GM19372 (cell line): ENCODE results near the gene AKAP5.
"Not testable (repeated sequence)": the region's sequence is repeated elsewhere in the genome, so short reads cannot be mapped to it uniquely, and the experiment has no call there.

Source experiments
- ATAC-seq: cut with Tn5 transposase; IDR thresholded peaks from one replicate; pipeline ENCODE4 v1.9.1; 2021; ENCODE audit warnings: mild to moderate bottlenecking, low read depth, moderate library complexity; ENCODE audit not compliant: unreplicated experiment

Gene AKAP5

GRCh38 chr14:64501411-64502171, 36.3 kb downstream of the AKAP5 start:
- ATAC-seq = no peak

DNA sequence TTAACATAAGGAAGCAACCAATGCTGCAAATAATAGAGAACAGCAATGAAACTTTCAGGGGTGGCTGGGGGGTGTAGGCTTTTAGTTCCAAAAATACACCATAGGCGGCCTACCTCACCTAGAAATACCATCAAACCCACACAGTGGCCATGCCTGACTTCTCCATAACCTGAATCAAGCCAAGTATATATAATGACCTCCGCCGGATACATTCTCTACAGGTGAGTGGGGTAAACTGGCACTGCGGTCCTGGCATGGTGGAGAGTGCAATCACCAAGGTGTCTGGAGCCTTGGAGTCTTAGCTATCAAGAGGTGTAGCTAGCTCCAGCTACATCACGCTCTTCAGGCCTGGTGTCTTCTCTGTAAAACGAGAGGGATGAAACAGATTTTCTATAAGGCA, 37.2 kb downstream of the AKAP5 start:
- ATAC-seq = no peak

DNA sequence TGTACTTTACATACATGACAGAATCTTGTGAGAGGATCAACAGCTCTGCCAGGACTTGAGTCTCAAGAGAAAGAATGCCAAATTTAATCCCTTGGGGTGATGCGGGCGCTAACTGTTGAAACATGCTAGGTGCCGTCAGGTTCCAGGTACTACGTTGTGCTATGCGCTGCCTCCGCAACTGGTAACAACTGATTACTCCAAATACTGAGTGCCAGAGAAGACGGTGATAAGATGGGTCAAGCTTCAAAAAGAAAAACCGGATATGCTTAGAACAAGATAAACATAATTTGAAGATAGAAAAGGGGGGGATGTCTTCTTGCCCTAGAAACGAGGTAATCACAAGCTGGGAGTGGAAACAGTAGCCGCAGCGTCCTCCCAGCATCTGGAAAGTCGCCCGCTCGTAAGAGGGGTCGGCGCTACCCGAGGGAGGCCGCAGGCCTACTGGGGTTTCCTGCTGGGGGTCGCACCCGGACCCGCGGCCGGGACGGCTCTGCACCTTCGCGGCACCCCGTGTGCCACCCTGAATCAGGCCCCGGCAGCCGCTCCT, 37.7 kb downstream of the AKAP5 start:
- ATAC-seq = no peak

- peak; percentile 58 for ATAC-seq
Observed at GRCh38 chr14:64503434-64504309, 38.4 kb downstream of the AKAP5 start, which contains the start of gene ZBTB25. Gene ZBTB25 (minus strand): TSS chr14:64503838. CDS start chr14:64490533, 13,305 bp downstream.

DNA sequence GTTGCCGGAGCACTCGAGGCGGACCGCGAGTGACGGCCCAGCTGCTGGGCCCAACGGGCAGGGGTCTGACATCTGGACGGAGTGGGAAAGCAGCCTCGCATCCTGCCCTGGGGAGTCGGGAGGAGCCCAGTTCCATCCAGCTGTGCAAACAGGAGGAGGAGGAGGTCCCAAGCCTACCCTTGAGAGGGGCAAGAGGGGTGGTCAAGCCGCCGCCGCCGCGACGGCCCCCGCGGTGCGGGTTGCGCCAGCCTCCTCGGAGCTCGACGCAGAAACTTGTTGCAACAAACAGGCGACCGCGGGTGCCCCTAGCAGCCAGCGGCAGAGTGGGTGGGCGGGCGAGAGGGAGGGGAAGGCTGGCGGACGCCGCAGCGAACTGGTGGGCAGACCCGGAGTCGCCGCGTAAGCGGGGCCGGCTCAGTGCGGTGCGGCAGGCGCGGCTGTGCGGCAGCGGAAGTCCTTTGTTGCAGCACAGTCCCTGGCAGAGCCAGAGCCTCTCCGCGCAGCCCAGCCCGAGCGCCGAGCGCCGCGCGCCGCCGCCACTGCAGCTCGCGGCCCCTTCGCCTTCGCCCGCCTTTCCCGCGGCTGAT, 39.1 kb downstream of the AKAP5 start, which contains the start of gene ZBTB1:
ZBTB1 (plus strand) TSS at position 461 of the 587 bp plus-strand sequence. CDS start 16,735 bp downstream, outside the sequence.
- ATAC-seq = peak; percentile 16

DNA sequence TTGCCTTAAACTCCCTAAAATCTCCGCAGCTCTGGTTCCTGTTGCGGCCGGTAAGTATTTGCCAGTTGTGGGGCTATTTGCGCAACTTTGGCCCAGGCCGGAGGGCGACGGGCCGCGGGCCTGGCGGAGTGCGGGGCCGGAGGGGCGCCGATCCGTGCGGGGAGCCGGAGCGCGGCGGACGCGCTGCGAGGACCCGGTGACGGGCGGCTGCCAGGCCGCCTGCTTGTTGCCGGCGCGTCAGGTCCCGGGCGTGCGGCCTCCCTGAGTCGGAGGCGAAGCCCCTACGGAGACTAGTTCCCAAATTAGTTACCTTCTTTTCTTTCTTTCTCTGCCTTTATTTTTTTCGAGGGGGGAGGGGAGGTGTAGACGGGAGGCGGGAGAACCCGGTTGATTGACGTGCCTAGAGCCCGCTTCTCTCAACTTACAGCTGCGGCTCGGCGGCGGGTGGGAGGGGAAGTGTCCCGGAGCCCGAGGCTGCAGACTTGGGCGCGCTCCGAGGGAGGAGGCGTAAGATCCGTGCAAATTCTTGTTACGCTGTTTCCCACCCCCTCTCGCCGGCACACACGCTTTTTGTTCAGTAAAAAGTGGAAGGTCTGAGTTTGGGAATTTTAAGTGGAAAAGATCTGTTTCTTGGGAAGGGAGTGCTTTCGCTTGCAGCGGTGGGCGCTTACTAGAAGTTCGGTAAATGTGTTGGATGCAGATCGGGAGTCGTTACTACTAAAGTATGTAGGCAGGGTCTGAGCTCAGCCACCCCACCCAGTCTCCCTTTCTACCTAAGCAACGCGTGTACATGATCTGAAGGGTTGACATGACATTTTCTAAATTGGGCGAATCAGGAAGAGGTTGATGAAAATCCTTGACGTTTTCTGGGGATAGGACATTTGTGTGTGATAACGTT, 39.8 kb downstream of the AKAP5 start:
- no peak for ATAC-seq

DNA sequence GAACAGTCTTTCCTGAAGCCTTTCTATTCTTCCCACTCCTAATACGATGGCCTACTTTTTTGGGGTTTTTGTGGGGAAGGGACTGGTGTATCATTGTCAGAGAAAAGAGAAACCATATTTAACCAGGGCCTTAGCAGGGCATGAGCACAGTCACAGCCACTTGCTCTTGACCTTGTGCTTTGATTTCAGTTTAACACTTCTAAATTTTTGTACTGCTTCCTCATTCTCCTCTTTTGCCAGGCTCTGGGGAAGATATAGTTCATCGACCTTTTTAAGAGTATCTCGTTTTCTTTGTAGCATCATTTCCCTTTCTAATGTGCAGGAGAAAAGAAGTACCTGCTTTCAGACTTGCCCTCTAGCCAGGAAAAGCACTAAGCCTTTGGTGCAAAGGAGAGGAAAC, 41.4 kb downstream of the AKAP5 start:
- no peak for ATAC-seq

GRCh38 chr14:64507376-64508156, 42.3 kb downstream of the AKAP5 start:
- no peak for ATAC-seq

DNA sequence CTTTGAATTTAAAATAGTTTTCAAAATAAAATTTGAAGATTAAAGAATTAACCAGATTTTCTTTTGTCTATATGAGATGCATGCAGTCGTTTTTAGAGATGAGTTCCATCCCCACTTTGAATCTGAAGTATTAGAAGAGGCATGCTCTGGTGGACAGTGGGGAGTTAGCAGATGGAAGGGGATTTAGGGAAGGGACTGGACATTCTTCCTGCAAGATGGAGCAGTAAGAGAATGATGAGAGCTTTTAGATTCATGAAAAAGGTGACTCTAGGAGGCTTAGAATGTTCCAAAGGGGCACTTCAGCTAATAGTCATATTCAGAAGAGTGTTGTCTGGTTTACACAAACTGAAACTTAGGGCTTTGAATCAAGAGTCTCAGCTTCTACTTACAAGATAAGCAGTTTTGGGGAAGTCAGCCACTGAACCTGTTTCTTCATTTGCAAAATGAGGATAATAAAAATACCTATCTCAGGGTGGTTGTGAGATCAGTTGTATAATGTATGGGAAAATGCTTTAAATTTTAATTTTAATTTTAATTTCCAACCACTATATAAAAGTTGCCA, 43.0 kb downstream of the AKAP5 start:
- no peak for ATAC-seq

GRCh38 chr14:64509036-64509435, 43.7 kb downstream of the AKAP5 start:
- ATAC-seq = no peak

- ATAC-seq = no peak
Observed at GRCh38 chr14:64510825-64511671, 45.7 kb downstream of the AKAP5 start.

GRCh38 chr14:64513271-64513670, 48.0 kb downstream of the AKAP5 start:
- ATAC-seq = no peak

- ATAC-seq = no peak
Observed at GRCh38 chr14:64515053-64515452, 49.8 kb downstream of the AKAP5 start.

- ATAC-seq = no peak
Observed at GRCh38 chr14:64516969-64517368, 51.7 kb downstream of the AKAP5 start.

DNA sequence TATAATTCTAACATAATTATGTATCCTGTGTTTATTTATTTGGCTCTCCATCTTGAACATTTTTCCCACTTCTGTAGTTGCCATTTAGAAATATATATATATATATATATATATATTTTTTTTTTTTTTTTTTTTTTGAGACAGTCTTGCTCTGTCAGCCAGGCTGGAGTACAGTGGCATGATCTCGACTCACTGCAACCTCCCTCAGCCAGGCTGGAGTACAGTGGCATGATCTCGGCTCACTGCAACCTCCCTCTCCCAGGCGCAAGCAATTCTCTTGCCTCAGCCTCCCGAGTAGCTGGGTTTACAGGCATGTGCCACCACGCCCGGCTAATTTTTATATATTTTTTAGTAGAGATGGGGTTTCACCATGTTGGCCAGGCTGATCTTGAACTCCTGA, 52.4 kb downstream of the AKAP5 start:
- ATAC-seq = not testable (repeated sequence)

DNA sequence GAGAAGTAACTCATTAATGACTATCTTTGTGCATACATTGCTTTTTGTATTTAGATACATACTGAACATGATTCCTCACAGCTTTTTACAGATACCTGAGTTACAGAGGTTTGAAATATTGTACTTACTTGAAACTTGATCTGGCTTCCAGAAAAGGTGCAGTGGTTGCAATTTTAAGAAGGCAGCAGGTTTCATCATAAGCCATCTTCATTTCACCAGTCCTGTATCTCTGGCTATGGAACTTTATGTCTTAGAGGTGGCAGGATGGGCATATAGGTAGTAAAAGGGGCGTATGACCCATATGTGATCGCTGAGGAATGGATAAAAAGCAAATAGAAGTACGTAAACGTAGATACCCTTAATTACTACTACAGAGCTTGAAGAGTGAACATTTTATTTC, 52.9 kb downstream of the AKAP5 start:
- ATAC-seq = no peak

DNA sequence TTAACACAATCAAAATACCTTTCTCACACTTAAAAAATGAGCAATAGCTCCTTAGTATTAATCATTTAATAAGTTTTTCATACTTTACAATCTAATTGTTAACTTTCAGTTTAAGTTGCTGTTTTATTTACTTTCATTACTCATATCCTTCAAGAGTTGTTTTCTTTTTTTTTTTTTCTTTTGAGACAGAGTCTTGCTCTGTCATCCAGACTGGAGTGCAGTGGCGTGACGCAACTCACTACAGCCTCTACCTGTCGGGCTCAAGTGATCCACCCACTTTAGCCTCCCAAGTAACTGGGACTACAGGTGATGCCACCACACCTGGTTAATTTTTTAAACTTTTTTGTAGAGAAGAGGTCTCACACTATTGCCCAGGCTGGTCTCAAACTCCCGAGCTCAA, 55.4 kb downstream of the AKAP5 start:
- no peak for ATAC-seq
